GM19438 (cell line): ENCODE measurements around the gene ZNF664.

Experiments
- ATAC-seq: cut with Tn5 transposase; IDR thresholded peaks from one replicate; pipeline ENCODE4 v1.9.1; 2021; ENCODE audit warnings: low read depth; ENCODE audit not compliant: unreplicated experiment

ZNF664 gene

DNA sequence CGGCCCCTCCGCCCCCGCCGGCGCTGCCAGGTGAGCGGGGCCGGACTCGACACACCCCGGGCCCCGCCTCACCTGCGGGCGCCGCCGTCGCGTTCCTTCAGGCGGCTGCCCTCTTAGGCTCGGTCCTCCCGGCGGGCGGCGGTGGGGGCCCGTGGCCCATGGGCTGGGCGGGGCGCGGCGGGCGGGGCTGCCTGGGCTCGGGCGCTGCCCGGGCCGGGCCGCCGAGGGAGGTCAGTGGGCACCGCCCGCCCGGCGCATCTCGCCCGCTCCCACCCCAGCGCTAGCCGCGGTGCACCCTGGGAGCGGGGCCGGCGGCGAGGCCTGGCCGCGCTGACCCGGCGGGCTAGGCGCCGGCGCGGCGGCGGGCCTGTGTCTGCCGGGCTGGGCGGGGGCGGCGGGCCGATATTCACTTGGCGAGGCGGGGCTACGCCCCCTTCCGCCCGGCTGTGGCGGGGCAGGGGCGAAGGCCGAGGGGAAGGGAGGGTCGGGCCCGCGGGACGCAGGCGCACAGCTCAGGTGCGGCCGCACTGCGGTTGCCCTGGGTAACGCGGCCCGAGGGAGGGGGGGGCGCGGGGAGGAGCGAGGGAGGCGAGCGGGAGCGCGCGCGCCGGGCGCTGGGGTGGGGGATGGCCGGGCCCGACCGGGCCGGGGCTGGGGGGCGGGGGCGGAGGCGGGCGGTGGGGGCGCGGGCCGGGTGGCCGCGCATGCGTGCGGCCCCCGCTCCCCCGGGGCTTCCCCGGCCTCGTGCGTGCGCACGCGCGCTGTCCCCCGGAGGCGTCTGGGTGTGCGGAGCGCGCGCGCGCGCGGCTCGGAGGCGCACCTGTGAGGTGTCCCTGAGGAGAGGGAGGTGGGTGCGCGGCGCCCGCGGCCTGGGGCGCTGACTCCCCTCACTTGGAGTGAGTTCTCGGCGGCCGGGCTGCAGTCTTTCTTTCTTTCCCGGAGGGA lies at the start of gene ZNF664, which contains the start of gene CCDC92:
Gene ZNF664, plus strand, starts transcription at position 759 of the 945 bp plus-strand sequence. CDS start 38,930 bp downstream, outside the sequence.
Gene CCDC92, minus strand, starts transcription at position 375 of the 945 bp plus-strand sequence. CDS start 28,526 bp downstream, outside the sequence.
- ATAC-seq, result peak; percentile 68

DNA sequence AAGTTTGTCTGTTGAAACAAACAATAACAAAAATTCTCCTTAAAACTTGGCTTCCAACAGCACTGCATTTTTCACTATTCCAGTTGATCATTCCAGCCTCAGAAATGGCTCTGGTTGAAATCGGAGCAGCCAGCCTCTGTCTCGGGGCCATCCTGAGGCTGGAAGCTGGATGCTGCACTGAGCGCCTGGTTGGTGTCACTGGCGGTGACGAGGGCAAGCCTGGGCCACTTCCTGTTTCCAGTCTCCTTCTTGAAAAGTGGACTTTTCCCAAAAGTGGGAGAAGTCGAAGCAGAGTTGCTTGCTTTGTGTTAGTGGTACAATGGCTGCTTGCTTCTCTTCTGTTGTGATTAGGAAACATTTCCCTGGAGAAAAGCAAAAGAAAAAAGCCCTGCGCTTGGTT lies 49.1 kb upstream of the ZNF664 start:
- no peak for ATAC-seq

DNA sequence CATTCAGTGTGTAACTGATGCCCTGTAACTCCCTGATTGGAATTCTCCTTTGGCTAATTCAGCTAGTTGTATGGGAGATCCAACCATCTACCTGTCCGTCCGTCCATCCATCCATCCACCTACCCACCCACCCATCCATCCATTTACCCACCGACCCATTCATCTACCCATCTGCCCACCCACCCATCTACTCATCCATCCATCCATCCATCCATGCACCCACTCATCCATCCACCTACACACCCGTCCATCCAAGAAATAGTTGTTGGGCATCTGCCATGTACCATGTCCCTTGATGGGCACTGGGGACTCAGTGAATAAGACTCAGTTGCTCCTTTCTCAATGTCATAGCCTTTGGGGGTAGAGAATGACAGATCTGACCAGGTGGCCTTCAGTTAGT lies 48.5 kb upstream of the ZNF664 start:
- ATAC-seq, result no peak

DNA sequence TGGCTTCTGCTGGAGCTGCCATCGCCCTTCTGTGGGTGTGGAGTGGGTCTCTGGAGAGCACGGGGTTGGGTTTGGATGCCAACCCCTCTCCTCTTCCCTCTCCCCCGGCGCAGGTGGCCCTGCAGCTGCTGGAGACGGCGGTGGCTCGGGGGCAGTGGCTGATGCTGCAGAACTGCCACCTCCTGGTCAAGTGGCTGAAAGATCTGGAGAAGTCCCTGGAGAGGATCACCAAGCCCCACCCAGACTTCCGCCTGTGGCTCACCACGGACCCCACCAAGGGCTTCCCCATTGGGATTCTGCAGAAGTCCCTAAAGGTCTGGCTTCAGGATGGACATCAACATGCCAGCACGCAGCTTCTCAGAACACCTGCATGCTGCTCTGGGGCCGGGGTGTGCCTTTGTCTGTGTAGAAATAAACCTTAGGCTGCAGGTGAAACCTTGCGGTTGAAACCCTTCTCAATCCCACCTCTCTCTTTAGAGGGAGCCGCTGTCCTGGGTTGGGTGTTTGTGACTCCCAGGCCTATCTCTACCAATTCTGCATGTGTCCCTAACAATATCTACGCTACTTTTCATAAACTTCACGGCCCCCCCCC lies 44.6 kb upstream of the ZNF664 start:
- no peak for ATAC-seq

DNA sequence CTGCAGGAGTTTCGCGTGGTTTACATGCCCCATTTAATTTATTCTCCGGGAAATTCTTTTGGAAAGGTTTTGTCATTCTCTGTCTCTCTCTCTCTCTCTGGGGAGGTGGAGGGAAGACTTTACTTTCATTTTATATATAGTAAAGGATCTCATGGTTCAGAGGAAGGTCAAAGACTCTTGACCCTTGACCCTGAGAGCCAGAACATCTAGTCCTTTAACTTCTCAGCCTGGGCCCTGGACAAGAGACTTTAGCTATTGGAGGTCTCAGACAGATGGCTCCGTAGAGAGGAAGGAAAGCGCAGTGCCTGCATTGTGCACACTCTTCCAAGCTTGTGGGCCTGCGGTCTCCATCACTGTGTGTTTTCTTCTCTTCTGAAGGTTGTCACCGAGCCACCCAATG lies 44.1 kb upstream of the ZNF664 start:
- no peak for ATAC-seq

DNA sequence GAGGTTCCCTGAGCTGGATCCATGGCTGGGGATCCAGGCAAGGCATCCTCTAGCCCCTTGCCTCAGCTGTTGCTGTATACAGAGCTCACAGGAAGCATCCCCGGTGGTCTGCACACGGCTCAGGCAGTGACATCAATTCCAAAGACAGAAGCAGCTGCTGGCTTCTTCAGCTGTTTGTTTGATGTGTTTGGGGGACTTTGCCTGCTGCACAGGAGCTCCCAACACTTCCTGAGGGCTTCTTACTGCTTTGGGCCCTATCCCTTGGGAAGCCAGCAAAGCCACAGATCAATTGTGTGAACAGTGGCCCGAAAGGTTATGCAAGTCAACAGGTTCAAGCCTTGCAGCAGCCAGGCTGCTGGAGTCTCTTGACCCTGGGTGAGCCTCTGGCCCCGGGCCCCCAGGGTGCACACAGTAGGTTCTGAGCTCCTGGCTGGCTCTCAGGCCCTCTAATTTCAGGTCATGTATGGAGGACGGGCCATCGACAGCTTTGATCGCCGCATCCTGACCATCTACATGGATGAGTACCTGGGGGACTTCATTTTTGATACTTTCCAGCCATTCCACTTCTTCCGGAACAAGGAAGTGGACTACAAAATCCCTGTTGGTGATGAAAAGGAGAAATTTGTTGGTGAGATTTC lies 43.0 kb upstream of the ZNF664 start:
- ATAC-seq, result no peak

DNA sequence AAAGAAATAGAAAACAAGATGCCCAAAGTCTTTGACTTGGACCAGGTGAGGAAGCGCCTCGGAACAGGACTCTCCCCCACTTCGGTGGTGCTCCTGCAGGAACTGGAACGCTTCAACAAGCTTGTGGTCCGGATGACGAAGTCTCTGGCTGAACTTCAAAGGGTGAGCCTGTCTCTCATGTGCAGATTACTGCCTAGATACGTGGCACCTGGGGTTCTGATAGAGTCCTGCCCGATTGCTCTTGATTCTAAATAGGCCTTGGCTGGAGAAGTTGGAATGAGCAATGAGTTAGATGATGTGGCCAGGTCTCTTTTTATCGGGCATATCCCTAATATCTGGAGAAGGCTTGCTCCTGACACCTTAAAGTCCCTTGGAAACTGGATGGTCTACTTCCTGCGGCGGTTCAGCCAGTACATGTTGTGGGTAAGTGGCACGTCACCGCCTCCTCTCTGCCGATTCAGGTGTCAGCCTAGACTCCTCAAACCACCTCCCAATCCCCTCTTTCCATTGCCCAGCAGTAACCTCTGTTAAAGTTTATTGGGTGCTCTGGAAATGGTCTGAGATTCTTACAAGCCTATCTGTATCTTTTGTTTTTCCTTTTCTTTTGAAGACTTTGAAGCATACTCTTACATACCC lies 41.2 kb upstream of the ZNF664 start:
- no peak for ATAC-seq

DNA sequence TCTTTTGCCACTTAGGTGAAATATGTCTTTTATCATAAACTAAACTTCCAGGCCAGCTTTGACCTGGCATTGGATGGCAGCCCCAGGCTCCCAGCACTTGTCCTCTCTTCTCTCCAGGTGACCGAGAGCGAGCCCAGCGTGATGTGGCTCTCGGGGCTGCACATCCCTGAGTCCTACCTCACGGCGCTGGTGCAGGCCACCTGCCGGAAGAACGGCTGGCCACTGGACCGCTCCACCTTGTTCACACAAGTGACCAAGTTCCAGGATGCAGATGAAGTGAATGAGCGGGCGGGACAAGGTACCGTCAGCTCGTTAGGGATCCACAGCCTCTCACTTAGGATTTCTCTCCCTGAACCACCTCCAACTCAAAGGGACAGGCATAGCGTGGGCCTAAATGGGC lies 39.8 kb upstream of the ZNF664 start:
- no peak for ATAC-seq

DNA sequence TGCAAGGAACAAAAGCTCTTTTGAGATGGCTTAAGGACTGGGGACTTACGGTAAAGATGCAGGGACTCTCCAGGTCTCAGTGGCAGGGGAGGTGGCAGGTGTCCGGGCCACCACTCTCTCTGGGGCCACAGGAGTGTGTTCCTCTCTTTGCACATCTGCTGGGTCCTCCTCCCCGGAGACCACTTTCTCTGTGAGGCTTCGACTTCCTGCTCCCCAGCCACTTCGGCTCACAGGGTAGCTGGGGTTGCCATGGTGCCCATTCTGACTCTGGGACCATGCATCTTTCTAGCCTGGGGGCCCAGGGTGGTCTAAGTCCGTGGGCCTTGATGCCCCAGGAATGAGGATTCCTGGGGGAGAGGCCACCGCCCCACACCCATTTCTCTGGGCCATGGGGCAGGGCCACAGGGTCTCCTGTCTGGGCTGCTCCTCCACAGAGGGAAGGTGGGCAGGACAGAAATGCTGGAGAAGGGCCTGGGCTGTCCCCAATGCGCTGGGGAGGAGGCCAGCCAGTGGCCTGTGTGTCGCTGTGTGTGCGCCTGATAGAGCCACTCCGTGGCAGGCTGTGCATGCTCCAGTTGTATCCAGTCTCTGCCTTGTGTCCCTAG lies 38.9 kb upstream of the ZNF664 start:
- no peak for ATAC-seq

DNA sequence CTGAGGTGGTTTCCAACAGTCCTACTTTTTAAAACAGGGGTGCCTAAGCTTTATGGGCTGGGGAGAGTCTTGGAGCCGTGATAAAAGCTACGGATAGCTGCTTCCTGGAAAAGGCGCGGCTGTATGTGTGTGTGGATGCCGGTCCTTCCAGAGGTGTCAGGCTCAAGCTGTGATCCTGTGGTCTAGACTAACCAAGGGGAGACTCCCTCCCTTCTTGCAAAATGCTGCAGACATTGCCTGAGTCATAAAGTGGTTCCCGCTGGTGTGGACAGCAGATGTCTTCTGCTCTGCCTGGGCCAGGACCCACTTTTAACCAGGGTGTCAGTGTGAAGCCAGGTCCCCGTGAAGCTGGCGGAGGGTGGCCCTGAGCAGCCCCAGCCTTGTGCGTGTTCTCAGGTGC lies 38.2 kb upstream of the ZNF664 start:
- ATAC-seq, result no peak

DNA sequence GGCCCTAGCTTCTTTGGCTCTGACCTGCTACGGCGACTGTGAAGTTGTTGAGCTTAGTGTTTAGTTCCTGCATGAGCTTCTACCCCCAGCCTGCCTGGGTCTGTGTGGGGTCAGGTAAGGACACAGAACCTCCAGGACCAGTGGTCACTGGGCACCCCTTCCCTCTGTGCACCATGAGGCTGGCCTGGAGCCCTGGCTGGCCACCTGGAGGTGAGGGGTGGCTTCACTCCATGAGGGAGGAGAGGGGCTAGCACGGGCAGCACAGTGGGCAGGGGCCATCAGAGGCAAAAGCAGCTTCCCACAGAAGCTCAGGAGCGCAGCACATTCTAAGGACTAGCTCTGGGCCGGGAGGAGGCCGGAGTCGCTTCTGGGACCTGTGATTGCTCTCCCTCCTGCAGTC lies 37.1 kb upstream of the ZNF664 start:
- ATAC-seq, result no peak

DNA sequence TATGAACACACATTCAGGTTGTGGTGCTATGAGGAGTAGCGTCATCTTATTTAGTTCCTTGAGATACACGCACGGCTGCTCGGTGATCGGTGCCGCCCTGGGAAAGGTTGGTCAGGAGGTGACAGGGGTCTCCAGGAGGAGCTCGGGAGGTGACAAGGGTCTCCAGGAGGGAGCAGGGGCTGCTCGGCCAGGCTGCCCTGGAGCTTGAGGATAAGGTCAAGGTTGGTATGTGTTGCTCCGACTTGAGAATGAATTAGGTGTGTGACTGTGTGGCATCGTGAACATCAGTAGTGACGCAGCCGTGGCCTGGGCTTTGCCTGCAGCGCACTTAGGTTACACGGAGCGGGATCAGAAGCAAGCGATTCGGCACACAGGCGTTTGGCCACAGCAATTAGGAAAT lies 36.5 kb upstream of the ZNF664 start:
- ATAC-seq, result no peak

DNA sequence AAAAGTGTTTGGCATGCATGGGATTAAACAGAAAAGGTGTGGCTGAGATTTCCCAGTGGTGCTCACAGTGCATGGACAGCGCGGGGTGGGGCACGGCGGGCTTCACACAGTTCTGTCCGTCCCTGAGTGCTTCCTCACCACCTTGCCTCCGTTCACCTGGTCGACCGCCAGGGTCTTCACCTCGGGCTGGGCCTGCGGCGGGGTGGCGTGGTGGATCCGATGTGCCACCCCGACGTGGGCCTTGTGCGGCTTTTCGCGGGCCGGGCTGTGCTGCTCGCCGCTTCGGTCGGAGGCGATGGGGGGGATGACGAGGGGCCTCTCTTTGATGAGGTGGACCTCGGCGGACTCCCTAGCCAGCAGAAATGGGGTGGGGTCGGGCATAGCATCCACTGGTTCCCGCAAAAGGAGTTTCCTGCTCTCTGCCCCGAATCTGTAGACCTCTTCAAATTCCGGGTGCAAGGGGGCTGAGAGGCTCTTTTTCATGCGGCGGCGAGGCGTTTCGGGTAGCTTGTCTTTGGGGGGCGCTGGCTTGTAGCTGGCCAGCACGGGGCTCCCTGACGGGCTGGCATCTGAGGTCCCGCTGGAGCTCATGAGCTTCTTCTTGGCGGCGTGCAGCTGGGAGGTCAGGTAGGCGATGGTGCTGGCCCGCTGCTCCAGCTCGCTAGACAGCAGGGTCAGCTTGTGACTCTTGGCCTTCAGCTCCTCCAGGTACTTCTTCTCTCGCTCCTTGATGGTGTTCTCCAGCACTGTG lies 35.9 kb upstream of the ZNF664 start:
- ATAC-seq, result no peak

DNA sequence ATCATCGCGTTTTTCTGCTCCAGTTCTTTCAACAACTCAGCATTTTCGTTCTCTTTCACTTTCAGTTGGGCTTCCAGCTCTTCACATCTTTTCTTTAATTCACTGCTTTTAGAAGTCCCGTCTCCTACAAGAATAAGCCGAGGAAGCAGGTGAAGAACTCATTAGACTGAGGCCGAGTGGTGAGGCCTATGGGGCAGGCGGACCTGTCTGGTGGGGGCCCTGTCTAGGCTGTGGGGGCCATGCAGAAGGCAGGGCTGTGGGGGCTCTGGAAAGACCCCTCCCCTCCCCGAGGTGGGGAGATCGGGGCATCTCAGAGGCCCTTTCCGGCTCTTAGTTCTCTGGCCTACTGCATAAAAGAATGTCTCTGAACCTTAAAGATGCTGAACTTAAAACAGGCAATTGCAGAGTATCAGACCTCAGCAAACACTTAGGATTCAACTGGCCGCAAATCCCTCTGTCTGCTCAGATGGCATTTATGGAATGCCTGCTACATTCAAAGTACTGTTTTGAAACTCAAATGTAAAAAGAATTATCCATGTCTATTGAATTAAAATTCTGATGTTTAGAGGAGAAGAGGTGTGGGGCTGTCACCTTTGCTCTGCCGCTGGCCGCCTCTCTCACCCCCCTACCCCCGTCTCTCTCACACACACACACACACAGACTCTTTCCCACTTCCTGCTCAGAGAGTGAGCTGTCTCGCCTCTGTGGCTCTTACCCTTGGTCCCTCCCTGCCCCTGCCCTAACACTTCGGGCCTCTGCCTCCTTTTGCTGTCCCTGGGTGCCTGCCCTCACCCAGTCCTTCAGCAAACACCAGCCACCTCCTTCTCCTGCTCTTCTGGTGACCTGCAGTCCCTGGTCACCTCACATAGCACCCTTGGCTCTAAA lies 35.1 kb upstream of the ZNF664 start:
- ATAC-seq, result no peak

DNA sequence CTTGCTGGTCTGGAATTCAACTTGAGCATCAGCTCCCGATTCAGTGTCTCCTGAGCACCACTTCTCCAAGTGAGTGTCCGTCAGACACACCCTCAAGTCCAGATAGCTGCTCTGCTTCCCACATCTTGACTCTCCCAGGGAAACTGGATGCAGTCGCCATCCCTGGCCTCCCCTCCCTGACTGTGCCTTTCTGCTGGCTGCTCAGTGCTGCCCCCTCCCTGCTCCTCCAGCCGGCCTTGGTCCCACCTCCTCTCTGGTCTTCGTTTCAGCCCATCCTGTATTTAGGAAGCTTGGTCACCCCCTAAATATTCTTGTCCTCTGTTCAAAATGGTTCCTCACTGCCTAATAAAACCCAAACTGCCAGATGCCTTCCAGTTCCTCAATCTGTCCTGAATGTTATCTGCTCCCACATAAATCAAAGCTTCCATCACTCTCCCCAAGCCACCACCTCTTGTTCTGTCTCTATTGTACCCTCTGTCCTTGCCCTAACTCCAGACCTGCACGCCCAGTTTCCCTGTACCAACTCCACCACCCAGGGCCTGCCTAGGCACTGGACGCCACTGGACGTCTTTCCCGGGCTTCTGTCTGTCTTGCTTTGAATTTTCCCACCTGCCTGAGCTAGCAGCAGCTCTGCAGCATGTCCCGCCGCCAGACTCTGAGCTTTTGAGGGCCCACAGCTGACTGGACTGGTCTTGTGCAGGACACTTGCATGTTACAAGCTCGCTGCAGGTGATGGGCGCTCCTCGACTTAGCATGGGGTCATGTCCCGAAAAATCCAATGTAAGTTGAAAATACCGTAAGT lies 34.1 kb upstream of the ZNF664 start:
- no peak for ATAC-seq

DNA sequence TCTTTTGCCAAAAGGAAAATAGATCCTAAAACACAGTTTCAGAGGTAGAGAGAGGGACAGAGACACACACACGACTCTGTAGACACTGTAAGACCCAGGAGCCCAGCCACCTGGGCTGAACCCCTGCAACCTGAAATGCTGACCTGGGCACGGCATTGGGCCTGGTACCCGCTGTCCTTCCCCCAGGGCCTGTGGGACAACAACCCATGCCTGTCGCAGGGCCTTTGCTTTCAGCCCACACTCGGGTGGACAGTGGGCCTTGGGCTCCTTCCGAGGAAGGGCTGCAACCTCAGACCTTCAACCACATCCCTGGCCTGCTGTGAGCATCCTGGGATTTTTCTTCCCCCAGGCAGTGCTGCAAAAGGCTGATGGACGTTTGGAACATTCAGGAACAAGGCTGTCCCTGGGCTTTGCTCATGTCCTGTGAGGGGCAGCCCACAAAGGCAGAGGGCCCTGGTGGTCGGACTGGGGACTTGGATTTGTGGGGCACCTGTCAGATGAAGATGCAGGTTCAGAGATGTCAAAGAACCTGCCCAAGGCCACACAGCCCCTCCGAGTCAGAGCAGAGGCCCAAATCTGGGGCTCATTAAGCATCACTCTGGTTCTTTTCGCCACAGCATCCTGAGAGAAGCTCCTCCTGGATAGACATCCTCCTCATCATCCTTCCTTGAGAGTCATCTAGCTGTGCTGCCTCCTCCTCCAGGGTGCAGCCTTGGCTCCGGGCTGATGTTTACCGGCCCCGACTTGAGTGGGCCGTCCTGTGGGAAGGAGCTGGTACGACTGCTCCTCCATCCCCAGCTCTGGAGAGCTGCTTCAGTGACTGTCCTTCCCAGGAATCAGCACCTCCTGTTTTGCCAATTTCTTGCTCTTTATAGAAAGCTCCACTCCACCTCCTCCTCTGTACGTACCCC lies 33.0 kb upstream of the ZNF664 start:
- no peak for ATAC-seq

DNA sequence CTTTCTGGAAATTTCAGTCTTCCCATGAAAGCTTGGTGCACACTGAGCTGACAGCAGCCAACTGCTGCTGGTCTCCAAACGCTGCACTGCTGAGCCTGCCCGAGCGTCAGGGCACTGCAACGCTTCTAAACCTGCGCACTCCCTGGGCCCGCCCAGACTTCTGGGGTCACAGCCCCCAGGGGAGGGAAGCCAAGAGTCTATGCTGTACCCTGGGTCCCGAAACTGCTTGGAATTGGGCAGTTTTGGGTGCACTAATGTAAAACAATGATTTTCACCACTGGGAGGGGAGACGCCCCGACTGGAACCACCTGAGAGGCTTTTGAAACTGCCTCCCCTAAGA lies 32.4 kb upstream of the ZNF664 start:
- ATAC-seq, result no peak
